Measurements from ENCODE around the gene PRRT4.

Gene PRRT4

DNA sequence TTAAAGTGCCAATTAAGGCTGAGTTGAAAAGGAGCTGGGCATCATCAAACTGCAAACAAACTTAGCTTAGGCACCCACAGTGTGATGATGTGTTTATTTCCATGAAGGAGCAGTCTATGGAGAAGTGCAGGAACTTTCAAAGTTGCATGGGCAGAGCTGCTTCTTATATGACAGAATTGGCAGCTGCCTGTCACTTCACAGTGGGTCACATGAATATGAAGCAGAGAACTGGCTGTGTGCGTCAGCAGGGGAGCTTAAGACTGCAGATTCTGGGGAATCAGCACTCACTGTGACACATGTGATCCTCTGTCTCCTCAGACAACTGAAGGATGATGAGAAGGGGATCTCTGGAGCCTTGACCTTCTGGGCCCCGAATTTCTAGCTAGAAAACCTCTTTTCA lies 54.4 kb downstream of the PRRT4 start:
- Histone ChIP-seq H3K9me3 (ENCODE audit: insufficient read depth, low read length) (no peaks in the 10 kb centered on the region), H3K4me3 (ENCODE audit: insufficient read length, low read depth) (no peak overlapping the region), H3K36me3 (ENCODE audit: insufficient read depth, insufficient read length, low read length) (peaks cover 80% of the 10 kb centered on the region), H3K27me3 (ENCODE audit: insufficient read depth, insufficient read length) (no peaks in the 10 kb centered on the region), H3K9ac (ENCODE audit: insufficient read length, low read depth) (no peak overlapping the region), H3K4me1 (ENCODE audit: insufficient read depth, insufficient read length) (no peaks in the 10 kb centered on the region)
- DNase-seq (ENCODE audit: low read depth, low spot score) = no peak
- TF ChIP-seq ZNF274 (IDR thresholded peaks at IDR 0.05; ENCODE audit: low read depth, low read length) (no peak), SUZ12 (IDR thresholded peaks at IDR 0.05; ENCODE audit: extremely low read depth, insufficient read depth, insufficient read length) (no peak), YY1 (IDR thresholded peaks at IDR 0.05; ENCODE audit: insufficient read depth, insufficient read length) (no peak)

- peaks cover 65% of the 10 kb centered on the region for H3K36me3 ChIP-seq (ENCODE audit: insufficient read depth, insufficient read length, low read length)
- no peaks in the 10 kb centered on the region for H3K9me3 ChIP-seq (ENCODE audit: insufficient read depth, low read length)
- H3K4me1 ChIP-seq (ENCODE audit: insufficient read depth, insufficient read length) = peaks cover 6% of the 10 kb centered on the region
- TF ChIP-seq SUZ12 (IDR thresholded peaks at IDR 0.05; ENCODE audit: extremely low read depth, insufficient read depth, insufficient read length) (no peak), YY1 (IDR thresholded peaks at IDR 0.05; ENCODE audit: insufficient read depth, insufficient read length) (no peak), ZNF274 (IDR thresholded peaks at IDR 0.05; ENCODE audit: low read depth, low read length) (no peak)
- no peaks in the 10 kb centered on the region for H3K27me3 ChIP-seq (ENCODE audit: insufficient read depth, insufficient read length)
- H3K9ac ChIP-seq (ENCODE audit: insufficient read length, low read depth) = no peak overlapping the region
- H3K4me3 ChIP-seq (ENCODE audit: insufficient read length, low read depth) = no peak overlapping the region
- no peak for DNase-seq (ENCODE audit: low read depth, low spot score)
These were observed 57.3 kb downstream of the PRRT4 start for GRCh38 chr7:128304212-128304611.

- no peak overlapping the region for H3K9ac ChIP-seq (ENCODE audit: insufficient read length, low read depth)
- peaks cover 60% of the 10 kb centered on the region for H3K36me3 ChIP-seq (ENCODE audit: insufficient read depth, insufficient read length, low read length)
- TF ChIP-seq ZNF274 (IDR thresholded peaks at IDR 0.05; ENCODE audit: low read depth, low read length) = no peak
- TF ChIP-seq SUZ12 (IDR thresholded peaks at IDR 0.05; ENCODE audit: extremely low read depth, insufficient read depth, insufficient read length) = no peak
- no peak for TF ChIP-seq YY1 (IDR thresholded peaks at IDR 0.05; ENCODE audit: insufficient read depth, insufficient read length)
- H3K4me3 ChIP-seq (ENCODE audit: insufficient read length, low read depth) = no peak overlapping the region
- H3K27me3 ChIP-seq (ENCODE audit: insufficient read depth, insufficient read length) = no peaks in the 10 kb centered on the region
- peaks cover 6% of the 10 kb centered on the region for H3K4me1 ChIP-seq (ENCODE audit: insufficient read depth, insufficient read length)
- DNase-seq (ENCODE audit: low read depth, low spot score) = no peak
- H3K9me3 ChIP-seq (ENCODE audit: insufficient read depth, low read length) = no peaks in the 10 kb centered on the region
These were observed 57.8 kb downstream of the PRRT4 start for GRCh38 chr7:128303643-128304042.

GRCh38 chr7:128303133-128303532 lies 58.4 kb downstream of the PRRT4 start:
- H3K9ac ChIP-seq (ENCODE audit: insufficient read length, low read depth) = no peak overlapping the region
- no peaks in the 10 kb centered on the region for H3K27me3 ChIP-seq (ENCODE audit: insufficient read depth, insufficient read length)
- no peak overlapping the region for H3K4me3 ChIP-seq (ENCODE audit: insufficient read length, low read depth)
- peaks cover 57% of the 10 kb centered on the region for H3K36me3 ChIP-seq (ENCODE audit: insufficient read depth, insufficient read length, low read length)
- H3K4me1 ChIP-seq (ENCODE audit: insufficient read depth, insufficient read length) = peaks cover 6% of the 10 kb centered on the region
- no peaks in the 10 kb centered on the region for H3K9me3 ChIP-seq (ENCODE audit: insufficient read depth, low read length)
- no peak for DNase-seq (ENCODE audit: low read depth, low spot score)
- TF ChIP-seq YY1 (IDR thresholded peaks at IDR 0.05; ENCODE audit: insufficient read depth, insufficient read length) (no peak), ZNF274 (IDR thresholded peaks at IDR 0.05; ENCODE audit: low read depth, low read length) (no peak), SUZ12 (IDR thresholded peaks at IDR 0.05; ENCODE audit: extremely low read depth, insufficient read depth, insufficient read length) (no peak)

GRCh38 chr7:128302139-128302538 lies 59.4 kb downstream of the PRRT4 start:
- Histone ChIP-seq H3K9ac (ENCODE audit: insufficient read length, low read depth) (no peak overlapping the region), H3K9me3 (ENCODE audit: insufficient read depth, low read length) (no peaks in the 10 kb centered on the region), H3K27me3 (ENCODE audit: insufficient read depth, insufficient read length) (no peaks in the 10 kb centered on the region), H3K4me1 (ENCODE audit: insufficient read depth, insufficient read length) (peaks cover 6% of the 10 kb centered on the region), H3K4me3 (ENCODE audit: insufficient read length, low read depth) (no peak overlapping the region), H3K36me3 (ENCODE audit: insufficient read depth, insufficient read length, low read length) (peaks cover 48% of the 10 kb centered on the region)
- no peak for DNase-seq (ENCODE audit: low read depth, low spot score)
- no peak for TF ChIP-seq ZNF274 (IDR thresholded peaks at IDR 0.05; ENCODE audit: low read depth, low read length)
- no peak for TF ChIP-seq SUZ12 (IDR thresholded peaks at IDR 0.05; ENCODE audit: extremely low read depth, insufficient read depth, insufficient read length)

All from NT2/D1 (cell line).